Naive thymus-derived CD8-positive, alpha-beta T cell (primary cell): ENCODE results near the gene PRIMA1. TPM values are rescaled to one million over a fixed set of nuclear protein-coding genes. Genes with fewer than 3 reads are reported as not detected.

Experiments used
- ATAC-seq, 2 donors: fragments of 150-1000 bp; cut with Tn5 transposase in 1 of 2; sonication (Bioruptor Pico), chemical (Tn5 transposase) in 1 of 2; 1 replicate in 1 of 2; 2 replicates in 1 of 2; pipeline ENCODE4 v1.10.0; 2021; ENCODE audit warnings: mild to moderate bottlenecking in 2 of 2, moderate library complexity in 2 of 2
- POLR2A ChIA-PET: fragments of 350-600 bp; sonication (Branson Sonifier 250); formaldehyde crosslinking; loops from one replicate; lab custom pipeline; 2021; ENCODE audit warnings: antibody characterized with exemption; lab: Charles Lee
- DNase-seq, 10 donors: peaks; one replicate each; pipeline versions ENCODE4 v3.0.0 to v3.0.0-alpha.2; 2020 to 2022
- H3K27ac Mint-ChIP-seq, 10 donors: one replicate each; pipeline ENCODE4 v1.8.0; 2020 to 2022; ENCODE audit warnings: mild to moderate bottlenecking in 10 of 10, mixed read lengths in 10 of 10, moderate library complexity in 4 of 10, inconsistent platforms in 1 of 10
- H3K27me3 Mint-ChIP-seq, 5 donors: one replicate each; pipeline ENCODE4 v1.8.0; 2021 to 2022; ENCODE audit warnings: mixed read lengths in 5 of 5
- H3K36me3 Mint-ChIP-seq, 3 donors: one replicate each; pipeline ENCODE4 v1.8.0; 2020 to 2022; ENCODE audit warnings: mixed read lengths in 3 of 3, mild to moderate bottlenecking in 2 of 3, inconsistent platforms in 1 of 3
- H3K4me1 Mint-ChIP-seq, 4 donors: one replicate each; pipeline ENCODE4 v1.8.0; 2021 to 2022; ENCODE audit warnings: mixed read lengths in 4 of 4
- H3K4me3 Mint-ChIP-seq, 10 donors: one replicate each; pipeline ENCODE4 v1.8.0; 2020 to 2022; ENCODE audit warnings: mild to moderate bottlenecking in 10 of 10, mixed read lengths in 10 of 10, moderate library complexity in 6 of 10, inconsistent platforms in 1 of 10
- H3K9me3 Mint-ChIP-seq, 9 donors: one replicate each; pipeline ENCODE4 v1.8.0; 2020 to 2022; ENCODE audit warnings: mixed read lengths in 9 of 9, mild to moderate bottlenecking in 3 of 9, inconsistent platforms in 1 of 9, moderate library complexity in 1 of 9
- polyA plus RNA-seq, 3 donors: library from polyadenylated mRNA; unstranded; fragments of 300-500 nt; fragmentation: Illumina TruSeq; gene quantifications; one replicate each; pipeline ENCODE4 v1.2.3, GENCODE V29; 2021
- total RNA-seq, 8 experiments: library from RNA in 2 of 8; stranded (reverse) in 2 of 8; gene quantifications; one replicate each; pipeline ENCODE4 v1.2.3 and lab custom pipeline; 2021 to 2026

Gene PRIMA1
- total and polyA plus RNA-seq, 5 experiments from 2014 or later, result not detected

- H3K27ac Mint-ChIP-seq, result no peak overlapping the region
- H3K4me1 Mint-ChIP-seq, result peaks cover 0 to 1% (median 0%) of the 10 kb centered on the region in 4 donors
These were observed 69.0 kb downstream of the PRIMA1 start for GRCh38 chr14:93719256-93719655.

GRCh38 chr14:93717668-93718320 is 70.5 kb downstream of the PRIMA1 start:
- Mint-ChIP-seq H3K4me3 (no peak overlapping the region), H3K36me3 (no peaks in the 10 kb centered on the region), H3K4me1 (peaks cover 0 to 1% (median 0%) of the 10 kb centered on the region in 4 donors), H3K27ac (no peak overlapping the region), H3K9me3 (peaks cover 0 to 16% (median 0%) of the 10 kb centered on the region in 9 donors), H3K27me3 (peaks cover 0 to 15% (median 12%) of the 10 kb centered on the region in 5 donors)
- POLR2A ChIA-PET, result no interaction called here
- ATAC-seq (no peak), DNase-seq (no peak)

More at GRCh38 chr14:93719256-93719655, 69.0 kb downstream of the PRIMA1 start:
- H3K9me3 Mint-ChIP-seq, result peaks cover 0 to 19% (median 0%) of the 10 kb centered on the region in 9 donors
- no peak for ATAC-seq
- POLR2A ChIA-PET, result no interaction called here
- H3K27me3 Mint-ChIP-seq, result peaks cover 0 to 15% (median 12%) of the 10 kb centered on the region in 5 donors
- DNase-seq, result no peak
- H3K4me3 Mint-ChIP-seq, result no peak overlapping the region
- H3K36me3 Mint-ChIP-seq, result no peaks in the 10 kb centered on the region

GRCh38 chr14:93716746-93717667 is 71.3 kb downstream of the PRIMA1 start:
- no peak overlapping the region for H3K27ac Mint-ChIP-seq
- H3K4me3 Mint-ChIP-seq, result no peak overlapping the region
- no peaks in the 10 kb centered on the region for H3K36me3 Mint-ChIP-seq
- no peak for ATAC-seq
- DNase-seq, result peak in 1 of 10 donors; percentile 12
- H3K9me3 Mint-ChIP-seq, result peaks cover 0 to 8% (median 0%) of the 10 kb centered on the region in 9 donors
- H3K27me3 Mint-ChIP-seq, result peaks cover 0 to 15% (median 12%) of the 10 kb centered on the region in 5 donors
- POLR2A ChIA-PET, result no interaction called here
- peaks cover 0 to 1% (median 0%) of the 10 kb centered on the region in 4 donors for H3K4me1 Mint-ChIP-seq

- no peak overlapping the region for H3K27ac Mint-ChIP-seq
These were observed 72.1 kb downstream of the PRIMA1 start for GRCh38 chr14:93716002-93716745.

GRCh38 chr14:93715279-93715927 is 72.9 kb downstream of the PRIMA1 start:
- Mint-ChIP-seq H3K4me3 (no peak overlapping the region), H3K27ac (no peak overlapping the region), H3K4me1 (no peaks in the 10 kb centered on the region), H3K9me3 (no peaks in the 10 kb centered on the region), H3K36me3 (no peaks in the 10 kb centered on the region), H3K27me3 (peaks cover 0 to 15% (median 12%) of the 10 kb centered on the region in 5 donors)
- POLR2A ChIA-PET, result no interaction called here
- DNase-seq (peak in 1 of 10 donors; percentile 7), ATAC-seq (no peak)

More at GRCh38 chr14:93716002-93716745, 72.1 kb downstream of the PRIMA1 start:
- no peak overlapping the region for H3K4me3 Mint-ChIP-seq
- peaks cover 0 to 1% (median 0%) of the 10 kb centered on the region in 4 donors for H3K4me1 Mint-ChIP-seq
- peaks cover 0 to 15% (median 12%) of the 10 kb centered on the region in 5 donors for H3K27me3 Mint-ChIP-seq
- DNase-seq, result peak in 1 of 10 donors; percentile 10
- POLR2A ChIA-PET, result no interaction called here
- peaks cover 0 to under 1% (median 0%) of the 10 kb centered on the region in 9 donors for H3K9me3 Mint-ChIP-seq
- ATAC-seq, result no peak
- H3K36me3 Mint-ChIP-seq, result no peaks in the 10 kb centered on the region

GRCh38 chr14:93714605-93715004 is 73.7 kb downstream of the PRIMA1 start:
- no peaks in the 10 kb centered on the region for H3K4me1 Mint-ChIP-seq
- ATAC-seq (no peak), DNase-seq (peak in 1 of 10 donors; percentile 5)
- no peak overlapping the region for H3K27ac Mint-ChIP-seq
- H3K4me3 Mint-ChIP-seq, result no peak overlapping the region
- no peaks in the 10 kb centered on the region for H3K36me3 Mint-ChIP-seq
- no peaks in the 10 kb centered on the region for H3K9me3 Mint-ChIP-seq
- H3K27me3 Mint-ChIP-seq, result peaks cover 0 to 15% (median 10%) of the 10 kb centered on the region in 5 donors
- POLR2A ChIA-PET, result no interaction called here

GRCh38 chr14:93713726-93714405 is 74.4 kb downstream of the PRIMA1 start:
- Mint-ChIP-seq H3K36me3 (no peaks in the 10 kb centered on the region), H3K9me3 (no peaks in the 10 kb centered on the region), H3K4me1 (no peaks in the 10 kb centered on the region), H3K27ac (no peak overlapping the region), H3K4me3 (no peak overlapping the region), H3K27me3 (peaks cover 0 to 15% (median 10%) of the 10 kb centered on the region in 5 donors)
- POLR2A ChIA-PET, result no interaction called here
- DNase-seq (peak in 1 of 10 donors; percentile 5), ATAC-seq (no peak)

- Mint-ChIP-seq H3K9me3 (no peaks in the 10 kb centered on the region), H3K27ac (no peak overlapping the region)
These were observed 75.2 kb downstream of the PRIMA1 start for GRCh38 chr14:93712838-93713724.

GRCh38 chr14:93712079-93712837 is 76.0 kb downstream of the PRIMA1 start:
- no peaks in the 10 kb centered on the region for H3K9me3 Mint-ChIP-seq
- H3K36me3 Mint-ChIP-seq, result no peaks in the 10 kb centered on the region
- no peak overlapping the region for H3K4me3 Mint-ChIP-seq
- DNase-seq, result peak in 1 of 10 donors; percentile 1
- H3K27ac Mint-ChIP-seq, result no peak overlapping the region
- H3K27me3 Mint-ChIP-seq, result peaks cover 0 to 15% (median 10%) of the 10 kb centered on the region in 5 donors
- no peaks in the 10 kb centered on the region for H3K4me1 Mint-ChIP-seq
- POLR2A ChIA-PET, result no interaction called here
- no peak for ATAC-seq

More at GRCh38 chr14:93712838-93713724, 75.2 kb downstream of the PRIMA1 start:
- no peaks in the 10 kb centered on the region for H3K36me3 Mint-ChIP-seq
- H3K4me1 Mint-ChIP-seq, result no peaks in the 10 kb centered on the region
- DNase-seq (peak in 1 of 10 donors; percentile 10), ATAC-seq (no peak)
- H3K27me3 Mint-ChIP-seq, result peaks cover 0 to 15% (median 10%) of the 10 kb centered on the region in 5 donors
- H3K4me3 Mint-ChIP-seq, result no peak overlapping the region
- POLR2A ChIA-PET, result no interaction called here

GRCh38 chr14:93709249-93709648 is 79.0 kb downstream of the PRIMA1 start:
- POLR2A ChIA-PET, result no interaction called here
- Mint-ChIP-seq H3K27ac (no peak overlapping the region), H3K9me3 (no peaks in the 10 kb centered on the region), H3K4me3 (no peak overlapping the region), H3K4me1 (no peaks in the 10 kb centered on the region), H3K36me3 (no peaks in the 10 kb centered on the region), H3K27me3 (peaks cover 0 to 9% (median 5%) of the 10 kb centered on the region in 5 donors)
- no peak for DNase-seq
- ATAC-seq, result no peak
